H1 (cell line): ENCODE data around the gene FH. TPM values are rescaled to one million over a fixed set of nuclear protein-coding genes. Genes with fewer than 3 reads are reported as not detected.

Source experiments
- CTCF ChIA-PET: fragments of 300-600 bp; sonication (Branson Sonifier 250); formaldehyde crosslinking; loops from one replicate; lab custom pipeline; 2021; ENCODE audit not compliant: partially characterized antibody; lab: Charles Lee
- POLR2A ChIA-PET: fragments of 300-600 bp; sonication (Branson Sonifier 250); formaldehyde crosslinking; loops from one replicate; lab custom pipeline; 2021; ENCODE audit warnings: inconsistent platforms; ENCODE audit not compliant: partially characterized antibody; lab: Charles Lee
- DNase-seq, 2 experiments: peaks; one replicate each; pipeline versions ENCODE4 v3.0.0 to v3.0.0-alpha.2; 2010 to 2022; ENCODE audit warnings: low spot score in 2 of 2, low read depth in 1 of 2, mixed read lengths in 1 of 2
- FAIRE-seq: peaks from 2 replicates; lab custom pipeline; 2011; peaks lifted over from hg19 to GRCh38; lab: Jason Lieb, UNC
- H2AFZ ChIP-seq: 2 replicates; pipeline ENCODE4 v1.8.1; 2012; ENCODE audit warnings: low read length, inconsistent platforms
- H2AK5ac ChIP-seq: 2 replicates; pipeline ENCODE4 v1.6.1; 2013; ENCODE audit warnings: low read depth, low read length
- H2BK120ac ChIP-seq: replicated peaks from 2 replicates; pipeline ENCODE3; 2013; ENCODE audit warnings: low read depth, low read length, inconsistent platforms
- H2BK12ac ChIP-seq: 2 replicates; pipeline ENCODE4 v1.6.1; 2013; ENCODE audit warnings: low read depth, low read length
- H2BK15ac ChIP-seq: 2 replicates; pipeline ENCODE4 v1.6.1; 2013; ENCODE audit warnings: low read length
- H2BK20ac ChIP-seq: 2 replicates; pipeline ENCODE4 v1.6.1; 2013; ENCODE audit warnings: low read length
- H2BK5ac ChIP-seq: 2 replicates; pipeline ENCODE4 v1.6.1; 2013; ENCODE audit warnings: low read depth, low read length
- H3K14ac ChIP-seq: 2 replicates; pipeline ENCODE4 v1.6.1; 2013; ENCODE audit warnings: inconsistent platforms; ENCODE audit not compliant: insufficient read length
- H3K18ac ChIP-seq: 2 replicates; pipeline ENCODE4 v1.6.1; 2013; ENCODE audit warnings: low read length; ENCODE audit errors: extremely low read depth
- H3K23ac ChIP-seq: 2 replicates; pipeline ENCODE4 v1.6.1; 2013; ENCODE audit warnings: inconsistent platforms; ENCODE audit not compliant: insufficient read length
- H3K23me2 ChIP-seq: 2 replicates; pipeline ENCODE4 v1.6.1; 2013; ENCODE audit warnings: low read depth, low read length
- H3K27ac ChIP-seq: 2 replicates; pipeline ENCODE4 v1.6.1; 2011; ENCODE audit warnings: low read depth, low read length, inconsistent platforms
- H3K27me3 ChIP-seq, 4 experiments: replicated peaks in 1 of 4; 1 replicate in 1 of 4; 2 replicates in 3 of 4; pipeline versions ENCODE4 v1.6.1 to v1.8.1; 2011 to 2013; ENCODE audit warnings: low read length in 3 of 4, mild to moderate bottlenecking in 3 of 4, inconsistent platforms in 2 of 4, mixed read lengths in 2 of 4, moderate library complexity in 1 of 4; ENCODE audit not compliant: control insufficient read depth in 3 of 4, insufficient read depth in 3 of 4; ENCODE audit errors: extremely low read depth in 1 of 4
- H3K36me3 ChIP-seq, 4 experiments: 2 replicates each; pipeline versions ENCODE4 v1.6.1 to v1.8.1; 2011 to 2013; ENCODE audit warnings: mild to moderate bottlenecking in 4 of 4, low read length in 3 of 4, moderate library complexity in 2 of 4, control low read depth in 1 of 4, inconsistent platforms in 1 of 4; ENCODE audit not compliant: insufficient read depth in 4 of 4, control insufficient read depth in 2 of 4
- H3K4ac ChIP-seq: replicated peaks from 2 replicates; pipeline ENCODE3; 2013; ENCODE audit warnings: low read length, low read depth, mixed read lengths, inconsistent platforms; ENCODE audit not compliant: insufficient read length
- H3K4me1 ChIP-seq, 4 experiments: replicated peaks in 1 of 4; 1 replicate in 1 of 4; 2 replicates in 3 of 4; pipeline versions ENCODE4 v1.6.1 to v1.8.1; 2011 to 2013; ENCODE audit warnings: low read length in 3 of 4, inconsistent platforms in 2 of 4, mixed read lengths in 1 of 4; ENCODE audit not compliant: insufficient read depth in 4 of 4, control insufficient read depth in 3 of 4
- H3K4me2 ChIP-seq, 2 experiments: 2 replicates each; pipeline versions ENCODE4 v1.6.1 to v1.8.1; 2011 to 2013; ENCODE audit warnings: low read depth in 2 of 2, low read length in 2 of 2, control low read depth in 1 of 2, inconsistent platforms in 1 of 2, mild to moderate bottlenecking in 1 of 2; ENCODE audit not compliant: insufficient read depth in 1 of 2
- H3K4me3 ChIP-seq, 4 experiments: fragments of 200-600, 300-600 bp in 1 of 4; sonication (generic), shearing (Covaris generic), sonication (Bioruptor Twin) in 1 of 4; 2 replicates each; pipeline versions ENCODE4 v1.5.1 to v1.8.1; 2011 to 2016; ENCODE audit warnings: low read length in 4 of 4, low read depth in 3 of 4, control low read depth in 2 of 4, inconsistent platforms in 2 of 4, mild to moderate bottlenecking in 2 of 4, mixed read lengths in 1 of 4, moderate library complexity in 1 of 4; ENCODE audit not compliant: insufficient read depth in 2 of 4; ENCODE audit errors: extremely low read depth in 1 of 4
- H3K56ac ChIP-seq: replicated peaks from 2 replicates; pipeline ENCODE3; 2013; ENCODE audit warnings: low read depth, mild to moderate bottlenecking, mixed read lengths, low read length, inconsistent platforms; ENCODE audit not compliant: insufficient read length
- H3K79me1 ChIP-seq: 2 replicates; pipeline ENCODE4 v1.6.1; 2013; ENCODE audit warnings: low read depth, low read length, control low read depth
- H3K79me2 ChIP-seq, 2 experiments: 2 replicates each; pipeline versions ENCODE4 v1.6.1 to v1.8.1; 2012 to 2013; ENCODE audit warnings: low read length in 2 of 2, mild to moderate bottlenecking in 2 of 2, inconsistent platforms in 1 of 2; ENCODE audit not compliant: insufficient read depth in 2 of 2, control insufficient read depth in 1 of 2
- H3K9ac ChIP-seq, 4 experiments: replicated peaks in 1 of 4; 1 replicate in 1 of 4; 2 replicates in 3 of 4; pipeline versions ENCODE4 v1.6.1 to v1.8.1; 2011 to 2013; ENCODE audit warnings: low read depth in 3 of 4, low read length in 3 of 4, control low read depth in 2 of 4, mild to moderate bottlenecking in 2 of 4, moderate library complexity in 2 of 4, inconsistent platforms in 1 of 4; ENCODE audit errors: extremely low read depth in 1 of 4
- H3K9me3 ChIP-seq, 2 experiments: 2 replicates each; pipeline versions ENCODE4 v1.6.1 to v1.8.1; 2012 to 2013; ENCODE audit warnings: mild to moderate bottlenecking in 2 of 2, moderate library complexity in 2 of 2, control low read depth in 1 of 2, inconsistent platforms in 1 of 2, low read depth in 1 of 2, low read length in 1 of 2, mixed read lengths in 1 of 2; ENCODE audit not compliant: insufficient read depth in 2 of 2
- H4K20me1 ChIP-seq, 2 experiments: replicated peaks in 1 of 2; 2 replicates each; pipeline versions ENCODE3 to v1.8.1; 2011 to 2013; ENCODE audit warnings: inconsistent platforms in 2 of 2, low read length in 2 of 2, mild to moderate bottlenecking in 1 of 2; ENCODE audit not compliant: insufficient read depth in 2 of 2, control insufficient read depth in 1 of 2
- H4K5ac ChIP-seq: 2 replicates; pipeline ENCODE4 v1.6.1; 2013; ENCODE audit warnings: low read length, low read depth, mixed read lengths, inconsistent platforms; ENCODE audit not compliant: insufficient read length
- H4K8ac ChIP-seq: 2 replicates; pipeline ENCODE4 v1.8.0; 2013; ENCODE audit warnings: mild to moderate bottlenecking, moderate library complexity, low read length, inconsistent platforms; ENCODE audit not compliant: insufficient read depth; ENCODE audit errors: extremely low read depth
- H4K91ac ChIP-seq: replicated peaks from 2 replicates; pipeline ENCODE3; 2013; ENCODE audit warnings: low read length, mixed read lengths, inconsistent platforms; ENCODE audit not compliant: insufficient read length
- GTF2F1 ChIP-seq: IDR thresholded peaks from 2 replicates; pipeline ENCODE4 v1.6.1; 2012; ENCODE audit warnings: low read depth, low read length, improper control_type of control experiment, borderline replicate concordance
- MAX ChIP-seq: IDR thresholded peaks from 2 replicates; pipeline ENCODE4 v1.6.1; 2012; ENCODE audit warnings: inconsistent platforms
- NRF1 ChIP-seq: IDR thresholded peaks from 2 replicates; pipeline ENCODE4 v1.6.1; 2011; ENCODE audit warnings: mild to moderate bottlenecking, low read depth, low read length, improper control_type of control experiment
- POLR2AphosphoS5 ChIP-seq: IDR thresholded peaks from 2 replicates; pipeline ENCODE4 v1.6.1; 2011; ENCODE audit warnings: low read depth, low read length
- RAD21 ChIP-seq, 2 experiments: IDR thresholded peaks in 1 of 2; conservative IDR thresholded peaks in 1 of 2; 2 replicates each; pipeline ENCODE4 v1.6.1; 2011; ENCODE audit warnings: low read depth in 2 of 2, low read length in 2 of 2, improper control_type of control experiment in 1 of 2, inconsistent platforms in 1 of 2, mild to moderate bottlenecking in 1 of 2, moderate library complexity in 1 of 2
- SP2 ChIP-seq: IDR thresholded peaks from 2 replicates; pipeline ENCODE4 v1.6.1; 2012; ENCODE audit warnings: mild to moderate bottlenecking, low read length, inconsistent platforms
- TAF1 ChIP-seq: IDR thresholded peaks from 2 replicates; pipeline ENCODE4 v1.6.1; 2011; ENCODE audit warnings: mild to moderate bottlenecking, low read depth, low read length
- TAF7 ChIP-seq: optimal IDR thresholded peaks from 2 replicates; pipeline ENCODE3; 2011; ENCODE audit warnings: low read depth, mild to moderate bottlenecking, inconsistent platforms, low read length, moderate library complexity, borderline replicate concordance
- WGBS, 2 experiments: shearing (Covaris generic) in 1 of 2; methylation state at CpG; one replicate each; pipeline versions ENCODE4 v1.1.6 to v1.1.7; 2013 to 2015; ENCODE audit warnings: low lambda C conversion rate in 2 of 2, mixed read lengths in 2 of 2, inconsistent platforms in 1 of 2, low coverage in 1 of 2, missing lambda C conversion rate in 1 of 2; ENCODE audit not compliant: insufficient replicate concordance in 2 of 2, insufficient coverage in 1 of 2, insufficient read length in 1 of 2; ENCODE audit errors: extremely low coverage in 1 of 2, missing lambda C conversion rate in 1 of 2; 5-methylcytosine and 5-hydroxymethylcytosine counted together
- polyA plus RNA-seq, 7 experiments: library from polyadenylated mRNA; depleted of rRNA in 3 of 7; stranded (reverse) in 5 of 7; unstranded in 2 of 7; fragments of >200 nt in 5 of 7; fragments of 200-250 nt in 2 of 7; gene quantifications; 1 replicate in 5 of 7; 2 replicates in 1 of 7; 4 replicates in 1 of 7; pipeline versions ENCODE4 v1.2.1 to v1.2.3, GENCODE V29; 2011 to 2013; ENCODE audit warnings: missing spikeins in 2 of 7, mixed read lengths in 2 of 7
- total RNA-seq: library from RNA; stranded (reverse); fragmentation: NEBNext Ultra II Directional; extraction: Animal tissue kit (Norgen Biotek cat#: 25700); gene quantifications from 2 replicates; pipeline ENCODE4 v1.2.1, GENCODE V29; 2021

FH gene
- total and polyA plus RNA-seq, 2 of the 8 experiments (the other 6 are each of a cell fraction or from before 2014, with no cell fraction given), result 45.0 to 81.9 TPM

GRCh38 chr1:241536969-241537368 is 17.4 kb upstream of the FH start:
- no peak overlapping the region for H3K4ac ChIP-seq
- no peak overlapping the region for H2AFZ ChIP-seq
- H3K27me3 ChIP-seq, result no peaks in the 10 kb centered on the region
- no peaks in the 10 kb centered on the region for H3K4me1 ChIP-seq
- H3K79me1 ChIP-seq, result no peaks in the 10 kb centered on the region
- H3K14ac ChIP-seq, result no peak overlapping the region
- no peaks in the 10 kb centered on the region for H3K79me2 ChIP-seq
- no peak for FAIRE-seq
- H3K36me3 ChIP-seq, result no peaks in the 10 kb centered on the region
- ChIA-PET CTCF (interaction anchor here (1.4 to 2.1 kb wide), 2 partner anchors 69 to 74 kb away, joined by 5 to 11 read pairs; no protein-coding TSS in a partner anchor), POLR2A (no interaction called here)
- H3K27ac ChIP-seq, result no peak overlapping the region
- H2BK120ac ChIP-seq, result no peak overlapping the region
- no peaks in the 10 kb centered on the region for H3K23me2 ChIP-seq
- H2BK15ac ChIP-seq, result no peak overlapping the region
- H3K4me2 ChIP-seq, result no peak overlapping the region
- DNase-seq, result no peak
- H3K56ac ChIP-seq, result no peak overlapping the region
- H3K23ac ChIP-seq, result no peak overlapping the region
- H4K8ac ChIP-seq, result no peak overlapping the region
- H2BK5ac ChIP-seq, result no peak overlapping the region
- no peaks in the 10 kb centered on the region for H3K9me3 ChIP-seq
- 82% methylated on average over 2 of the region's 2 CpGs; no CpG with 5 or more reads in 1 of the 2 experiments for WGBS, 2 experiments
- H3K9ac ChIP-seq, result no peak overlapping the region
- no peak overlapping the region for H3K4me3 ChIP-seq
- H2BK12ac ChIP-seq, result no peak overlapping the region
- H3K18ac ChIP-seq, result no peak overlapping the region
- H2AK5ac ChIP-seq, result no peak overlapping the region
- no peak overlapping the region for H4K5ac ChIP-seq
- TF ChIP-seq RAD21 (IDR thresholded peaks at IDR 0.05 in 1 of 2, conservative IDR thresholded peaks at IDR 0.05 in 1 of 2; ENCODE audit: low read depth in 2 of 2, low read length in 2 of 2), result no peak
- TF ChIP-seq SP2, result no peak
- TF ChIP-seq TAF7, result no peak
- no peak for TF ChIP-seq POLR2AphosphoS5
- TF ChIP-seq GTF2F1, result no peak
- TF ChIP-seq MAX, result no peak
- TF ChIP-seq TAF1, result no peak
- no peak for TF ChIP-seq NRF1
- H2BK20ac ChIP-seq, result no peak overlapping the region
- H4K20me1 ChIP-seq, result no peaks in the 10 kb centered on the region
- no peak overlapping the region for H4K91ac ChIP-seq
